CD14-positive monocyte (primary cell): ENCODE data around the gene LRP6. TPM values are rescaled to one million over a fixed set of nuclear protein-coding genes. Genes with fewer than 3 reads are reported as not detected.

Experiments
- DNase-seq, 3 donors: peaks; one replicate each; pipeline ENCODE4 v3.0.0-alpha.2; 2011 to 2022
- H2AFZ ChIP-seq: 2 replicates; pipeline ENCODE4 v1.6.0; 2012; ENCODE audit warnings: mild to moderate bottlenecking, low read depth, low read length, inconsistent platforms; ENCODE audit not compliant: insufficient read depth, poor library complexity, severe bottlenecking
- H3K27ac ChIP-seq, 2 donors: 1 replicate in 1 of 2; 2 replicates in 1 of 2; pipeline ENCODE4 v1.5.1; 2012 to 2013; ENCODE audit warnings: low read length in 2 of 2, control low read depth in 1 of 2, inconsistent platforms in 1 of 2, low read depth in 1 of 2, mild to moderate bottlenecking in 1 of 2
- H3K27me3 ChIP-seq, 2 donors: one replicate each; pipeline versions ENCODE4 v1.6.0 to v1.6.1; 2011 to 2013; ENCODE audit warnings: low read length in 2 of 2; ENCODE audit not compliant: control insufficient read depth in 2 of 2, insufficient read depth in 2 of 2
- H3K36me3 ChIP-seq, 2 donors: replicated peaks in 1 of 2; 1 replicate in 1 of 2; 2 replicates in 1 of 2; pipeline versions ENCODE4 v1.5.1 to v1.6.1; 2012 to 2013; ENCODE audit warnings: low read length in 2 of 2, control low read depth in 1 of 2, inconsistent platforms in 1 of 2, mild to moderate bottlenecking in 1 of 2; ENCODE audit not compliant: insufficient read depth in 2 of 2, control insufficient read depth in 1 of 2
- H3K4me1 ChIP-seq, 2 donors: 1 replicate in 1 of 2; 2 replicates in 1 of 2; pipeline versions ENCODE4 v1.5.1 to v1.6.1; 2012 to 2013; ENCODE audit warnings: low read length in 2 of 2, control low read depth in 1 of 2, inconsistent platforms in 1 of 2, mild to moderate bottlenecking in 1 of 2, moderate library complexity in 1 of 2; ENCODE audit not compliant: insufficient read depth in 2 of 2, control insufficient read depth in 1 of 2
- H3K4me2 ChIP-seq: replicated peaks from 2 replicates; pipeline ENCODE3; 2012; ENCODE audit warnings: low read length, moderate library complexity, mild to moderate bottlenecking; ENCODE audit not compliant: poor library complexity, severe bottlenecking; ENCODE audit errors: extremely low read depth
- H3K4me3 ChIP-seq, 3 experiments: fragments of 200-600 bp in 1 of 3; sonication (generic) in 1 of 3; replicated peaks in 1 of 3; 1 replicate in 2 of 3; 2 replicates in 1 of 3; pipeline ENCODE4 v1.5.1; 2011 to 2013; ENCODE audit warnings: low read length in 3 of 3, mild to moderate bottlenecking in 3 of 3, control low read depth in 2 of 3, low read depth in 2 of 3, inconsistent platforms in 1 of 3, moderate library complexity in 1 of 3
- H3K79me2 ChIP-seq: 2 replicates; pipeline ENCODE4 v1.6.0; 2012; ENCODE audit warnings: mild to moderate bottlenecking, control low read depth, inconsistent platforms, low read length, moderate library complexity; ENCODE audit not compliant: insufficient read depth
- H3K9ac ChIP-seq: 2 replicates; pipeline ENCODE4 v1.6.0; 2017; ENCODE audit warnings: low read length, mild to moderate bottlenecking; ENCODE audit not compliant: insufficient read depth, poor library complexity, severe bottlenecking
- H3K9me3 ChIP-seq, 2 donors: replicated peaks in 1 of 2; 1 replicate in 1 of 2; 2 replicates in 1 of 2; pipeline versions ENCODE4 v1.5.1 to v1.6.1; 2012 to 2013; ENCODE audit warnings: low read length in 2 of 2, control low read depth in 1 of 2; ENCODE audit not compliant: control insufficient read depth in 1 of 2, insufficient read depth in 1 of 2
- H4K20me1 ChIP-seq: 2 replicates; pipeline ENCODE4 v1.6.0; 2012; ENCODE audit warnings: mild to moderate bottlenecking, low read length, control low read depth, moderate library complexity; ENCODE audit not compliant: insufficient read depth
- H3K27ac Mint-ChIP-seq, 7 donors: one replicate each; pipeline ENCODE4 v1.8.0; 2020; ENCODE audit warnings: mild to moderate bottlenecking in 7 of 7, mixed read lengths in 7 of 7, moderate library complexity in 6 of 7, inconsistent platforms in 2 of 7
- H3K27me3 Mint-ChIP-seq, 3 donors: one replicate each; pipeline ENCODE4 v1.8.0; 2021 to 2022; ENCODE audit warnings: low read depth in 3 of 3, mild to moderate bottlenecking in 3 of 3, mixed read lengths in 3 of 3, moderate library complexity in 3 of 3, inconsistent platforms in 1 of 3
- H3K36me3 Mint-ChIP-seq, 2 donors: one replicate each; pipeline ENCODE4 v1.8.0; 2020; ENCODE audit warnings: mixed read lengths in 2 of 2, inconsistent platforms in 1 of 2, mild to moderate bottlenecking in 1 of 2
- H3K4me1 Mint-ChIP-seq: one replicate; pipeline ENCODE4 v1.8.0; 2020; ENCODE audit warnings: mild to moderate bottlenecking, mixed read lengths
- H3K4me3 Mint-ChIP-seq, 2 donors: one replicate each; pipeline ENCODE4 v1.8.0; 2020; ENCODE audit warnings: mild to moderate bottlenecking in 2 of 2, mixed read lengths in 2 of 2, moderate library complexity in 1 of 2
- H3K9me3 Mint-ChIP-seq, 7 donors: one replicate each; pipeline ENCODE4 v1.8.0; 2020 to 2022; ENCODE audit warnings: mixed read lengths in 7 of 7, mild to moderate bottlenecking in 6 of 7, moderate library complexity in 6 of 7, inconsistent platforms in 2 of 7
- WGBS: methylation state at CpG from one replicate; pipeline ENCODE4 v1.1.5; 2013; ENCODE audit warnings: missing lambda C conversion rate; ENCODE audit not compliant: insufficient coverage; 5-methylcytosine and 5-hydroxymethylcytosine counted together
- intact Hi-C, 2 donors: fragments of 100-400 bp; cut with micrococcal nuclease; formaldehyde crosslinking; loops; one replicate each; pipeline versions ENCODE4 v1.15.0 to v1.15.1; 2023
- polyA plus RNA-seq, 3 donors: library from polyadenylated mRNA; depleted of rRNA in 1 of 3; unstranded in 2 of 3; stranded (reverse) in 1 of 3; fragments of 300-500 nt in 2 of 3; fragments of >200 nt in 1 of 3; fragmentation: Illumina TruSeq in 2 of 3; gene quantifications; 1 replicate in 2 of 3; 2 replicates in 1 of 3; pipeline ENCODE4 v1.2.3, GENCODE V29; 2012 to 2021
- TF ChIP-seq, protein P1 (sequence below): fragments of 200-600 bp; IDR thresholded peaks from one replicate; pipeline ENCODE4 v1.8.0; 2022; ENCODE audit warnings: antibody characterized with exemption, mild to moderate bottlenecking

The LRP6 gene
- polyA plus RNA-seq, 3 donors, result 0.08 TPM; not detected in 2

DNA sequence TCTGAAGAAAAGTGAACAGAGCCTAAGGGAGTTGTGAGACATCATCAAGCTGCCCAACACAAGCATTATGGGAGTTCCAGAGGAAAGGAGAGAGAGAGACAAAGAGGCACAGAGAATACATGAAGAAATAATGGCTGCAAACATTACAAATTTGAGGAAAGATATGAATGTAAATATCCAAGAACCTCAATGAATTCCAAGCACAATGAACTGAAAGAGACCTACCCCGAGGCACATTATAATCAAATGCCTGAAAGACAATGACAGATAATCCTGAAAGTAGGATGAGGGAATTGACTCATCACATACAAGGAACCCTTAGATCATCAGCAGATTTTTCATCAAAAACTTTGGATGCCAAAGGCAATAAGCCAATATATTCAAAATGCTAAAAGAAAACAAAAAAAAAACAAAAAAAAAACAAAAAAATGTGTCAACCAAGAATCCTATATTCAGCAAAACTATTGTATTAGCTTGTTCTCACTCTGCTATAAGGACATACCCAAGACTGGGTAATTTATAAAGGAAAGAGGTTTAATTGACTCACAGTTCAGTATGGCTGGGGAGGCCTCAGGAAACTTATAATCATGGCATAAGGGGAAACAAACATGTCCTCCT is 158.3 kb downstream of the LRP6 start:
- Histone ChIP-seq H3K4me3 (no peak overlapping the region), H3K27me3 (no peaks in the 10 kb centered on the region), H3K36me3 (no peaks in the 10 kb centered on the region), H3K9me3 (peaks cover 27 to 38% of the 10 kb centered on the region in 2 donors), H2AFZ (no peak overlapping the region), H3K27ac (no peak overlapping the region), H3K4me1 (no peaks in the 10 kb centered on the region), H3K9ac (no peak overlapping the region), H3K4me2 (no peak overlapping the region), H3K79me2 (no peaks in the 10 kb centered on the region), H4K20me1 (no peaks in the 10 kb centered on the region)
- Mint-ChIP-seq H3K9me3 (peaks cover 26 to 63% (median 54%) of the 10 kb centered on the region in 7 donors), H3K4me3 (no peak overlapping the region), H3K36me3 (no peaks in the 10 kb centered on the region), H3K27ac (no peak overlapping the region), H3K27me3 (peaks cover 0 to 4% (median 0%) of the 10 kb centered on the region in 3 donors), H3K4me1 (no peaks in the 10 kb centered on the region)
- intact Hi-C loops, result no loop called here
- TF ChIP-seq, protein P1, sequence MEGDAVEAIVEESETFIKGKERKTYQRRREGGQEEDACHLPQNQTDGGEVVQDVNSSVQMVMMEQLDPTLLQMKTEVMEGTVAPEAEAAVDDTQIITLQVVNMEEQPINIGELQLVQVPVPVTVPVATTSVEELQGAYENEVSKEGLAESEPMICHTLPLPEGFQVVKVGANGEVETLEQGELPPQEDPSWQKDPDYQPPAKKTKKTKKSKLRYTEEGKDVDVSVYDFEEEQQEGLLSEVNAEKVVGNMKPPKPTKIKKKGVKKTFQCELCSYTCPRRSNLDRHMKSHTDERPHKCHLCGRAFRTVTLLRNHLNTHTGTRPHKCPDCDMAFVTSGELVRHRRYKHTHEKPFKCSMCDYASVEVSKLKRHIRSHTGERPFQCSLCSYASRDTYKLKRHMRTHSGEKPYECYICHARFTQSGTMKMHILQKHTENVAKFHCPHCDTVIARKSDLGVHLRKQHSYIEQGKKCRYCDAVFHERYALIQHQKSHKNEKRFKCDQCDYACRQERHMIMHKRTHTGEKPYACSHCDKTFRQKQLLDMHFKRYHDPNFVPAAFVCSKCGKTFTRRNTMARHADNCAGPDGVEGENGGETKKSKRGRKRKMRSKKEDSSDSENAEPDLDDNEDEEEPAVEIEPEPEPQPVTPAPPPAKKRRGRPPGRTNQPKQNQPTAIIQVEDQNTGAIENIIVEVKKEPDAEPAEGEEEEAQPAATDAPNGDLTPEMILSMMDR, result no peak
- no CpG with 5 or more reads among the region's 1 CpG for WGBS
- no peak for DNase-seq

DNA sequence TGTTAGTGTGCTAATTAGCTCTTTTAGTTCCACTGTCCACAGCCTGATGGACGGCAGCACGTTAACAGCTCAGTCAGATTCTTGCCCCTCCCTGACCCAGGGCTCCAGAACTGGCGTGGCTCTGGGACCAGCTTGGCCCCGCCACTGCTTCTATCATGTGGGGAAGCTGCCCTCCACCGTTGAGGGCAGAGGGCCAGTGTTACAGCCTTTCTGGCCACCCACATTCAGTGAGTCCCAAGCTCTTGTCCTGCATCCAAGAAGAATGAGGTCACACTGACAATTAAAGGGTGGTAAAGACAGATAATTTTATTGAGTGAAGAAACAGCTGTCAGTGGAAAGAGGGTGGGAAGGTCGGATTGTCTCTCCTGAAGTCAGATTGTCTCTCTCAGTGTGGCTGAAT is 159.2 kb downstream of the LRP6 start:
- WGBS, result 95% methylated on average over 6 of the region's 6 CpGs
- Histone ChIP-seq H3K9me3 (peaks cover 27 to 39% of the 10 kb centered on the region in 2 donors), H3K79me2 (no peaks in the 10 kb centered on the region), H3K4me3 (no peak overlapping the region), H3K4me1 (no peaks in the 10 kb centered on the region), H3K27me3 (no peaks in the 10 kb centered on the region), H3K27ac (no peak overlapping the region), H2AFZ (no peak overlapping the region), H4K20me1 (no peaks in the 10 kb centered on the region), H3K4me2 (no peak overlapping the region), H3K9ac (no peak overlapping the region), H3K36me3 (no peaks in the 10 kb centered on the region)
- no peaks in the 10 kb centered on the region for H3K4me1 Mint-ChIP-seq
- H3K36me3 Mint-ChIP-seq, result no peaks in the 10 kb centered on the region
- TF ChIP-seq, protein P1, result no peak
- no peak overlapping the region for H3K27ac Mint-ChIP-seq
- DNase-seq, result no peak
- no peak overlapping the region for H3K4me3 Mint-ChIP-seq
- H3K9me3 Mint-ChIP-seq, result peaks cover 29 to 60% (median 52%) of the 10 kb centered on the region in 7 donors
- intact Hi-C loops, result no loop called here
- H3K27me3 Mint-ChIP-seq, result peaks cover 0 to 4% (median 0%) of the 10 kb centered on the region in 3 donors
